IPS-18a (cell line): ENCODE results near the gene BRD3OS.
"Not testable (repeated sequence)": the region's sequence is repeated elsewhere in the genome, so short reads cannot be mapped to it uniquely, and the experiment has no call there.

ENCODE experiments used
- H3K27ac ChIP-seq: one replicate; pipeline ENCODE4 v1.5.1; 2013; ENCODE audit warnings: low read length
- H3K27me3 ChIP-seq: one replicate; pipeline ENCODE4 v1.6.1; 2013; ENCODE audit warnings: mild to moderate bottlenecking, low read length; ENCODE audit not compliant: control insufficient read depth, insufficient read depth
- H3K36me3 ChIP-seq: one replicate; pipeline ENCODE4 v1.6.1; 2013; ENCODE audit warnings: low read depth, low read length; ENCODE audit not compliant: control insufficient read depth
- H3K4me1 ChIP-seq: one replicate; pipeline ENCODE4 v1.6.1; 2013; ENCODE audit warnings: low read depth, low read length; ENCODE audit not compliant: control insufficient read depth
- H3K4me3 ChIP-seq: one replicate; pipeline ENCODE4 v1.5.1; 2013; ENCODE audit warnings: low read length
- H3K9ac ChIP-seq: one replicate; pipeline ENCODE4 v1.6.1; 2013; ENCODE audit warnings: mild to moderate bottlenecking, low read length, moderate library complexity
- H3K9me3 ChIP-seq: one replicate; pipeline ENCODE4 v1.6.1; 2013; ENCODE audit warnings: low read depth, low read length; ENCODE audit not compliant: control insufficient read depth

BRD3OS gene

DNA sequence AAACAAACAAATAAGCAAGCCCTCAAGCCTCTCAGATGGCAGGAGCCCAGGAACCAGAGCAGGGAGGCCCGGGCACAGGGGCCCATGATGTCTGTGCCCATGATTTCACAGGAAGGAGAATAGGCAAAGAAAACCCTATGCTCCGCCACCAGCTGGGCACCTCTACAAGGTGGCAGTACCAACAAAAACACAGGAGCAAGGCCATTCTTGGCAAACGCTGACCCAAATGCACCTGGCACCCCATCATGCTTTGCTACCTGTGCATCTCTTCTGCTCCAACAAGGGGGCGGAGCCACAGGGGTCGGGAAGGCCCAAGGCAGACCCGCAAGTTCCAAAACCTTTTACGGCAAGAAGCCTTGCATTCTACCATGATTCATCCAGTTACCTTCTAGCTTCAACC is 39.4 kb downstream of the BRD3OS start:
- Histone ChIP-seq H3K27me3 (peaks cover 9% of the 10 kb centered on the region), H3K4me3 (no peak overlapping the region), H3K27ac (no peak overlapping the region), H3K9ac (no peak overlapping the region), H3K4me1 (peaks cover 5% of the 10 kb centered on the region), H3K36me3 (no peaks in the 10 kb centered on the region), H3K9me3 (no peaks in the 10 kb centered on the region)

DNA sequence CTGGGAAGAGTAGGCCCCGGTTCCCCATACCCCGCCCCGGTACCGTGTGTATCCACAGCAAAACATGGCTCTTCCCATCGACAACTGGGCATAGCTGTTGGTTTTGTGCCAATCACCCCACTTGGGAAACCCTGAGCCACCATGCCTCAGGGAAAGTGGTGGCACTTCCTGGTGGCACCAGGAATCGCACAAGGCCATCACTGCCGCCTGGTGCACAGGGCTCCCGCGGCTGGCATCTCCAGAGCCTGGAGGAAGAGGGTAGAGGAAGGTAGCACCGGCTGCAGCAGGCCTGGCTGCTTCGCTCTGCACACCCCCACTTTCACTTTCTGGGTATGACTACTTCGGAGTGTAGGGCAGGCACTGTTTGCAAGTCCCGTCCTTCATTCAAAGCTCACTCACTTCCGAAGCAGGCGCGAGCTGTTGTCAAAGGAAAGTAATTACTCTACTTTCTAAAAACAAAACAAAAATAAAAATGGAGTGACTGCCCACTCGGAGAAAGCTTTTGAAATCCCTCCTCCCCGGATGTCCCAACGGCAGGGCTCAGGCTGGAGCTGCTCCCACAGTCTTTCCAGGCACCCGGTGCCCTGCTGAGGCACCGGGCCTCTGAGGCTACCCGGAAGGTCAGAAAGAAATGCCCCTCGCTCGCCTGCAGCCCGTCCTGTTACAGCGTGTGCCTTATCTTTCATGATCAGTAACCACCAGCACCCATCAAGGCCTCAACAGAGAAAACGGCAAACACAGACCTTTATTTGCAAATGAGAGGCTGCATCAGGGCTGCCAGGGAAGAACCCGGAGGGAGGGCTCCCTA is 40.5 kb downstream of the BRD3OS start:
- H3K9me3 ChIP-seq = no peaks in the 10 kb centered on the region
- H3K4me3 ChIP-seq = peak overlapping the region; percentile 93
- H3K36me3 ChIP-seq = no peaks in the 10 kb centered on the region
- peak overlapping the region; percentile 95 for H3K9ac ChIP-seq
- H3K4me1 ChIP-seq = peaks cover 5% of the 10 kb centered on the region
- peaks cover 20% of the 10 kb centered on the region for H3K27me3 ChIP-seq
- peak overlapping the region; percentile 53 for H3K27ac ChIP-seq

GRCh38 chr9:134066526-134066912 is 41.2 kb downstream of the BRD3OS start:
- H3K4me1 ChIP-seq = peaks cover 5% of the 10 kb centered on the region
- peak overlapping the region; percentile 93 for H3K4me3 ChIP-seq
- no peaks in the 10 kb centered on the region for H3K36me3 ChIP-seq

GRCh38 chr9:134066913-134067851 is 41.9 kb downstream of the BRD3OS start:
- Histone ChIP-seq H3K27ac (peak overlapping the region; percentile 53), H3K36me3 (no peaks in the 10 kb centered on the region), H3K9me3 (no peaks in the 10 kb centered on the region)

More at GRCh38 chr9:134066526-134066912, 41.2 kb downstream of the BRD3OS start:
- Histone ChIP-seq H3K27me3 (peaks cover 23% of the 10 kb centered on the region), H3K9me3 (no peaks in the 10 kb centered on the region), H3K9ac (peak overlapping the region; percentile 95), H3K27ac (peak overlapping the region; percentile 53)

GRCh38 chr9:134067904-134068743 is 42.8 kb downstream of the BRD3OS start, which contains the start of gene BRD3:
Gene BRD3, minus strand, starts transcription at chr9:134068026. Its CDS starts 14,549 bp downstream, at chr9:134053477.
- Histone ChIP-seq H3K27me3 (peaks cover 23% of the 10 kb centered on the region), H3K4me1 (peaks cover 5% of the 10 kb centered on the region), H3K9ac (peak within 1 kb of the TSS; percentile 95), H3K9me3 (no peaks in the 10 kb centered on the region), H3K36me3 (no peaks in the 10 kb centered on the region), H3K27ac (peak within 1 kb of the TSS; percentile 53), H3K4me3 (peak within 1 kb of the TSS; percentile 93)

More at GRCh38 chr9:134066913-134067851, 41.9 kb downstream of the BRD3OS start:
- H3K9ac ChIP-seq = peak overlapping the region; percentile 95
- peak overlapping the region; percentile 93 for H3K4me3 ChIP-seq
- H3K4me1 ChIP-seq = peaks cover 5% of the 10 kb centered on the region
- H3K27me3 ChIP-seq = peaks cover 23% of the 10 kb centered on the region

DNA sequence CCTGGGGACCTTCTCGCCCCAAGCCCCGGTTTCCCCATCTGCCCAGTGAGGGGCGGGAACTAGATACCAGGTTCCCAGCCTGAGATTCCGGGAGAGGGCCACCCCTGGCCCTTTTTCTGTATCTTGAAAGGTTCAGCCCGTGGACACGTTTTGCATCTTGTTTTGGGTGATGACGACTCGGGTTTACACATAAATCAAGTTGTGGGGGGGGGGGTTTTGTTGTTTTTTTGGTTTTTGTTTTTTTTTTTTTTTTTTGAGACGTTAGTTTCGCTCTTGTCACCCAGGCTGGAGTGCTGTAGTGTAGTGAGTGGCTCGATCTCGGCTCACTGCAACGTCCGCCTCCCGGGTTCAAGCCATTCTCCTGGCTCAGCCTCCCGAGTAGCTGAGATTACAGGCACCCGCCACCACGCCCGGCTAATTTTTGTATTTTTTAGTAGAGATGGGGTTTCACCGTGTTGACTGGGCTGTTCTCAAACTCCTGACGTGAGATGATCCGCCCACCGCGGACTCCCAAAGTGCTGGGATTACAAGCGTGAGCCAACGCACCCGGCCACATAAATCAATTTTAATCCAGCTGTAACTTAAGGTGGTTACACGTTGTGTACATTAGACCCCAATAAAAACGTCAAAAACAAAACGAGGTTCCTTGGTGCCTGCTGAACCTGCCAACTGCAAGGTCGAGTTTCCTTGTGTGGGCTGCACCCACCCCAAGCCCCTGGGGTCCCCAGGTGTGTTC is 43.6 kb downstream of the BRD3OS start:
- H3K27me3 ChIP-seq = peaks cover 23% of the 10 kb centered on the region
- H3K27ac ChIP-seq = no peak overlapping the region
- peak overlapping the region; percentile 45 for H3K9ac ChIP-seq
- H3K4me1 ChIP-seq = peaks cover 5% of the 10 kb centered on the region
- peak overlapping the region; percentile 72 for H3K4me3 ChIP-seq
- H3K9me3 ChIP-seq = no peaks in the 10 kb centered on the region
- no peaks in the 10 kb centered on the region for H3K36me3 ChIP-seq

- H3K36me3 ChIP-seq = no peaks in the 10 kb centered on the region
- no peak overlapping the region for H3K4me3 ChIP-seq
- H3K9me3 ChIP-seq = no peaks in the 10 kb centered on the region
- peaks cover 23% of the 10 kb centered on the region for H3K27me3 ChIP-seq
- peaks cover 5% of the 10 kb centered on the region for H3K4me1 ChIP-seq
- no peak overlapping the region for H3K9ac ChIP-seq
- no peak overlapping the region for H3K27ac ChIP-seq
Measured at GRCh38 chr9:134069480-134070399, 44.5 kb downstream of the BRD3OS start.

DNA sequence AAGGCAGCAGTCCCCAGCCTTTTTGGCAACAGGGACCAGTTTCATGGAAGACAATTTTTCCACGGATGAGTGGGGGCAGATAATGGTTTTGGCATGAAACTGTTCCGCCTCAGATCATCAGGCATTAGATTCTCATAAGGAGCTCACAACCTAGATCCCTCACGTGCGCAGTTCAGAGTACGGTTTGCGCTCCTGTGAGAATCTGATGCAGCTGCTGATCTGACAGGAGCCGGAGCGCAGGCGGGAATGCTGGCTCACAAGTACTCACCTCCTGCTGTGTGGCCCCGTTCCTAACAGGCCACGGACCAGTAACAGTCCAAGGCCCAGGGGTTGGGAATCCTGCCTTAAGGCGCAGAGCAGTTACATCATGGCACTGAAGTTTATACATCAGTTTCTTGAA is 45.9 kb downstream of the BRD3OS start:
- Histone ChIP-seq H3K9me3 (no peaks in the 10 kb centered on the region), H3K4me3 (no peak overlapping the region), H3K36me3 (no peaks in the 10 kb centered on the region), H3K27ac (no peak overlapping the region), H3K27me3 (peaks cover 23% of the 10 kb centered on the region), H3K4me1 (no peaks in the 10 kb centered on the region), H3K9ac (no peak overlapping the region)

DNA sequence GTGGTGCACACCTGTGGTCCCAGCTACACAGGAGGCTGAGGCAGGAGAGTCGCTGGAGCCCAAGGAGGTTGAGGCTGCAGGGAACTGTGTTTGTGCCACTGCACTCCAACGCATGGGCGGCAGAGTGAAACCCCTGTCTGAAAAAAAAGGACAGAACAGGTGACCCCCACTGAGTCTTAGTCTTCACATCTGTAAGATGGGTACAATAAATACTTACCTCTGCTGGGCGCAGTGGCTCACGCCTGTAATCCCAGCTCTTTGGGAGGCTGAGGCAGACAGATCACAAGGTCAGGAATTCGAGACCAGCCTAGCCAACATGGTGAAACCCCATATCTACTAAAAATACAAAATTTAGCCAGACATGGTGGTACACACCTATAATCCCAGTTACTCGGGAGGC is 47.4 kb downstream of the BRD3OS start:
- H3K9ac ChIP-seq, H3K27ac ChIP-seq, H3K4me3 ChIP-seq, H3K36me3 ChIP-seq, H3K9me3 ChIP-seq, H3K4me1 ChIP-seq: not testable (repeated sequence)
- peaks cover 23% of the 10 kb centered on the region for H3K27me3 ChIP-seq

GRCh38 chr9:134073500-134073899 is 48.2 kb downstream of the BRD3OS start:
- no peaks in the 10 kb centered on the region for H3K36me3 ChIP-seq
- no peaks in the 10 kb centered on the region for H3K9me3 ChIP-seq
- H3K9ac ChIP-seq = no peak overlapping the region
- H3K27ac ChIP-seq = no peak overlapping the region
- no peak overlapping the region for H3K4me3 ChIP-seq
- H3K27me3 ChIP-seq = peaks cover 23% of the 10 kb centered on the region
- H3K4me1 ChIP-seq = no peaks in the 10 kb centered on the region
